ENCODE measurements around the gene IRF1.

GRCh38 chr5:132470596-132470995 lies 20.0 kb downstream of the IRF1 start:
- no peak for TF ChIP-seq POLR2AphosphoS5 (IDR thresholded peaks at IDR 0.05; ENCODE audit: borderline replicate concordance, low read depth, low read length)
- TF ChIP-seq FOXP2 (optimal IDR thresholded peaks at IDR 0.05; ENCODE audit: control extremely low read depth, extremely low read length, insufficient read depth): no peak
- TF ChIP-seq EZH2 (IDR thresholded peaks at IDR 0.05): no peak
